ENCODE results near the gene DNAJC15. TPM values are rescaled to one million over a fixed set of nuclear protein-coding genes. Genes with fewer than 3 reads are reported as not detected.

DNAJC15 gene
- total and polyA plus RNA-seq, 2 of the 4 experiments (the other 2 are of a cell fraction), result 7.0 to 22.0 TPM

- Histone ChIP-seq H2AK5ac (ENCODE audit: low read depth, low read length) (no peak overlapping the region), H3K4ac (ENCODE audit: low read depth, low read length) (no peak overlapping the region), H3K56ac (ENCODE audit: extremely low read depth, insufficient read depth, low read length) (no peak overlapping the region), H3K4me1 (ENCODE audit: control insufficient read depth, insufficient read depth, low read length) (no peaks in the 10 kb centered on the region; the same call in none of the 2 replicates), H3K4me2 (ENCODE audit: low read depth, low read length) (no peak overlapping the region), H4K20me1 (ENCODE audit: insufficient read depth, low read length) (no peaks in the 10 kb centered on the region), H3K27me3 (ENCODE audit: control insufficient read depth, insufficient read depth, low read length) (no peaks in the 10 kb centered on the region), H2AK9ac (replicated peaks; ENCODE audit: low read depth, low read length, poor library complexity) (no peak overlapping the region), H3K4me3 (ENCODE audit: insufficient read depth, low read depth, low read length) (no peak overlapping the region), H4K91ac (ENCODE audit: insufficient read depth, low read depth, low read length) (no peak overlapping the region), H3K79me1 (ENCODE audit: low read depth in 1 of 2, low read length in 2 of 2) (peaks cover 17 to 27% of the 10 kb centered on the region in 2 experiments), H3K27ac (ENCODE audit: insufficient read depth, low read length) (no peak overlapping the region), H3K36me3 (ENCODE audit: control insufficient read depth, insufficient read depth, low read length) (no peaks in the 10 kb centered on the region), H4K8ac (ENCODE audit: low read depth in 2 of 2, low read length in 2 of 2) (no peak overlapping the region), H3K9me1 (ENCODE audit: insufficient read depth, low read length) (0 out of 2 replicates have a peak, but pooled peaks cover 2% of the 10 kb centered on the region), H4K5ac (ENCODE audit: low read depth, low read length) (no peak overlapping the region), H3K14ac (replicated peaks; ENCODE audit: low read depth, low read length) (no peak overlapping the region), H3K18ac (ENCODE audit: low read depth, low read length) (no peak overlapping the region), H2BK20ac (ENCODE audit: low read depth, low read length) (no peak overlapping the region), H3K23ac (ENCODE audit: low read depth, low read length) (no peak overlapping the region), H3K9ac (ENCODE audit: low read depth, low read length) (no peak overlapping the region), H2BK5ac (ENCODE audit: low read depth, low read length, poor library complexity, severe bottlenecking) (no peak overlapping the region), H3K9me3 (ENCODE audit: control insufficient read depth, insufficient read depth, low read length) (no peaks in the 10 kb centered on the region; the same call in 1 of the 2 replicates), H2AFZ (replicated peaks; ENCODE audit: low read length, poor library complexity) (no peak overlapping the region), H2BK120ac (ENCODE audit: low read depth, low read length) (no peak overlapping the region), H2BK15ac (ENCODE audit: low read depth, low read length) (no peak overlapping the region)
- in situ Hi-C loops (cut with MboI; ENCODE audit: low sequenced_read_pairs) (no loop called here), intact Hi-C loops (cut with micrococcal nuclease) (no loop called here), dilution Hi-C loops (cut with HindIII; ENCODE audit: low sequenced_read_pairs, unreplicated experiment) (no loop called here)
- CTCF ChIA-PET, result interaction anchor here (0.6 kb wide), 1 partner anchor 311 kb away, joined by 4 read pairs; no protein-coding TSS in a partner anchor
- DNase-seq, result no peak
- BruUV-seq (replicated peaks), result no TSS peak
- no peak for ATAC-seq (ENCODE audit: low read depth)
- TF ChIP-seq CTCF (conservative IDR thresholded peaks at IDR 0.05; ENCODE audit: low read depth, low read length), result no peak
- TF ChIP-seq RCOR1 (IDR thresholded peaks at IDR 0.05; ENCODE audit: insufficient replicate concordance, low read length), result no peak
- no peak for TF ChIP-seq FOS (IDR thresholded peaks at IDR 0.05; ENCODE audit: low read depth, low read length)
- TF ChIP-seq BHLHE40 (IDR thresholded peaks at IDR 0.05; ENCODE audit: low read depth, low read length), result no peak
- TF ChIP-seq MAZ (IDR thresholded peaks at IDR 0.05; ENCODE audit: borderline replicate concordance, low read depth, low read length), result no peak
- TF ChIP-seq CEBPB (IDR thresholded peaks at IDR 0.05; ENCODE audit: low read depth, low read length), result no peak
- POLR2A ChIA-PET (ENCODE audit: unreplicated experiment), result interaction anchor here (0.6 kb wide), 1 partner anchor 715 kb away, joined by 8 read pairs; no protein-coding TSS in a partner anchor
- WGBS, 2 experiments (ENCODE audit: extremely low coverage in 2 of 2, insufficient read length in 1 of 2), result no CpG with 5 or more reads among the region's 2 CpGs
Observed at GRCh38 chr13:43100667-43101066, 77.3 kb downstream of the DNAJC15 start.
